Sciatic nerve (tissue), 1 donor: ENCODE measurements around the gene C1orf167. TPM values are rescaled to one million over a fixed set of nuclear protein-coding genes. Genes with fewer than 3 reads are reported as not detected.

Experiments used
- total RNA-seq: library from RNA; stranded (reverse); fragmentation: NEBNext Ultra II Directional; extraction: Animal tissue kit (Norgen Biotek cat#: 25700); gene quantifications from one replicate; pipeline ENCODE4 v1.2.1, GENCODE V29; 2021
- donor health status: DM: no; HTN: no; CAD: no.

The C1orf167 gene
- total RNA-seq, 1 donor from 2014 or later = 4.1 TPM

Other genes starting within 250 kb of the C1orf167 start
- 24.7 TPM for gene FBXO2, start 107.8 kb upstream of the C1orf167 start, total RNA-seq
- 37.1 TPM for gene FBXO44, start 107.3 kb upstream of the C1orf167 start, total RNA-seq
- 6.6 TPM for gene FBXO6, start 98.0 kb upstream of the C1orf167 start, total RNA-seq
- 22.0 TPM for gene MAD2L2, start 81.0 kb upstream of the C1orf167 start, total RNA-seq
- gene DRAXIN, start 70.5 kb upstream of the C1orf167 start, total RNA-seq = not detected
- gene AGTRAP, start 26.1 kb upstream of the C1orf167 start, total RNA-seq = 32.8 TPM
- gene MTHFR, start 43.8 kb downstream of the C1orf167 start, total RNA-seq = 78.3 TPM
- 48.4 TPM for gene CLCN6, start 44.0 kb downstream of the C1orf167 start, total RNA-seq
- 0.45 TPM for gene NPPA, start 85.6 kb downstream of the C1orf167 start, total RNA-seq
- not detected for gene NPPB, start 96.8 kb downstream of the C1orf167 start, total RNA-seq
- gene KIAA2013, start 164.2 kb downstream of the C1orf167 start, total RNA-seq = 27.0 TPM
- gene PLOD1, start 172.5 kb downstream of the C1orf167 start, total RNA-seq = 60.7 TPM
- gene MFN2, start 218.3 kb downstream of the C1orf167 start, total RNA-seq = 68.6 TPM